HG03439 (cell line): Measurements from ENCODE around the gene SEPTIN2.
"Not testable (repeated sequence)": the region's sequence is repeated elsewhere in the genome, so short reads cannot be mapped to it uniquely, and the experiment has no call there.

Experiments
- ATAC-seq: cut with Tn5 transposase; IDR thresholded peaks from one replicate; pipeline ENCODE4 v1.9.1; 2021; ENCODE audit warnings: mild to moderate bottlenecking, moderate library complexity; ENCODE audit not compliant: unreplicated experiment

SEPTIN2 gene

GRCh38 chr2:241312082-241312481 lies 3.6 kb upstream of the SEPTIN2 start:
- ATAC-seq, result no peak

- ATAC-seq, result no peak
Observed at GRCh38 chr2:241313543-241314095, 2.1 kb upstream of the SEPTIN2 start.

- ATAC-seq, result no peak
Observed at GRCh38 chr2:241314226-241315092, 1.3 kb upstream of the SEPTIN2 start.

GRCh38 chr2:241315093-241315878 lies 439 bp upstream of the SEPTIN2 start, which contains the start of gene HDLBP:
HDLBP (minus strand) TSS chr2:241315672; CDS start chr2:241266869, 48,803 bp downstream.
- peak; percentile 70 for ATAC-seq

GRCh38 chr2:241316825-241317224 lies 1.1 kb downstream of the SEPTIN2 start:
- no peak for ATAC-seq

- ATAC-seq, result no peak
Observed at GRCh38 chr2:241317391-241317790, 1.7 kb downstream of the SEPTIN2 start.

GRCh38 chr2:241318830-241319229 lies 3.1 kb downstream of the SEPTIN2 start:
- ATAC-seq, result not testable (repeated sequence)

- no peak for ATAC-seq
Observed at GRCh38 chr2:241320394-241320793, 4.7 kb downstream of the SEPTIN2 start.

GRCh38 chr2:241321033-241321432 lies 5.3 kb downstream of the SEPTIN2 start:
- ATAC-seq, result no peak

- ATAC-seq, result no peak
Observed at GRCh38 chr2:241321886-241322285, 6.2 kb downstream of the SEPTIN2 start.

- no peak for ATAC-seq
Observed at GRCh38 chr2:241323778-241324177, 8.1 kb downstream of the SEPTIN2 start.

GRCh38 chr2:241324775-241325174 lies 9.1 kb downstream of the SEPTIN2 start:
- no peak for ATAC-seq

- no peak for ATAC-seq
Observed at GRCh38 chr2:241325257-241325656, 9.5 kb downstream of the SEPTIN2 start.

GRCh38 chr2:241329669-241330615 lies 14.2 kb downstream of the SEPTIN2 start:
- no peak for ATAC-seq

GRCh38 chr2:241330616-241330981 lies 14.9 kb downstream of the SEPTIN2 start:
- ATAC-seq, result no peak

GRCh38 chr2:241334813-241335212 lies 19.1 kb downstream of the SEPTIN2 start:
- no peak for ATAC-seq

GRCh38 chr2:241339839-241340630 lies 24.3 kb downstream of the SEPTIN2 start:
- ATAC-seq, result no peak

- no peak for ATAC-seq
Observed at GRCh38 chr2:241340631-241341163, 25.0 kb downstream of the SEPTIN2 start.

GRCh38 chr2:241344925-241345651 lies 29.4 kb downstream of the SEPTIN2 start:
- ATAC-seq, result no peak
